ENCODE measurements around the gene WIZ. TPM values are rescaled to one million over a fixed set of nuclear protein-coding genes. Genes with fewer than 3 reads are reported as not detected.

Gene WIZ
- total RNA-seq, 2 experiments from 2014 or later, result 25.3 to 25.4 TPM

- no peak overlapping the region for H3K4me3 Mint-ChIP-seq
- H3K27me3 Mint-ChIP-seq, result no peaks in the 10 kb centered on the region
- H3K4me1 Mint-ChIP-seq, result peaks cover 29% of the 10 kb centered on the region
- H3K9me3 Mint-ChIP-seq, result no peaks in the 10 kb centered on the region
- H3K36me3 Mint-ChIP-seq (ENCODE audit: low read depth), result peaks cover 38% of the 10 kb centered on the region
- ChIA-PET CTCF (interaction anchor here (1.4 to 3.8 kb wide), 3 partner anchors 8 to 126 kb away, joined by 4 to 24 read pairs (median 6); partner anchors contain the start of gene AKAP8L), POLR2A (interaction anchor here (1.0 to 4.0 kb wide), 5 partner anchors 11 to 80 kb away, joined by 3 to 50 read pairs (median 4); partner anchors contain the start of genes AKAP8, AKAP8L and WIZ)
- no peak for DNase-seq
- H3K27ac Mint-ChIP-seq, result no peak overlapping the region
Observed at GRCh38 chr19:15429825-15430467, 19.8 kb downstream of the WIZ start.

- peaks cover 29% of the 10 kb centered on the region for H3K4me1 Mint-ChIP-seq
- H3K4me3 Mint-ChIP-seq, result no peak overlapping the region
- peaks cover 43% of the 10 kb centered on the region for H3K36me3 Mint-ChIP-seq (ENCODE audit: low read depth)
- H3K9me3 Mint-ChIP-seq, result no peaks in the 10 kb centered on the region
- ChIA-PET CTCF (interaction anchor here (1.4 to 3.8 kb wide), 2 partner anchors 7 to 10 kb away, joined by 4 to 24 read pairs; partner anchors contain the start of gene AKAP8L), POLR2A (interaction anchor here (4.0 kb wide), 1 partner anchor 10 kb away, joined by 50 read pairs; the partner anchor contains the start of gene AKAP8L)
- no peak for DNase-seq
- no peak overlapping the region for H3K27ac Mint-ChIP-seq
- H3K27me3 Mint-ChIP-seq, result no peaks in the 10 kb centered on the region
Observed at GRCh38 chr19:15428956-15429824, 20.6 kb downstream of the WIZ start.

GRCh38 chr19:15427991-15428471 is 21.7 kb downstream of the WIZ start:
- CTCF ChIA-PET, result interaction anchor here (3.8 kb wide), 1 partner anchor 9 kb away, joined by 24 read pairs; the partner anchor contains the start of gene AKAP8L
- no peak overlapping the region for H3K27ac Mint-ChIP-seq

GRCh38 chr19:15427350-15427700 is 22.4 kb downstream of the WIZ start:
- no peak overlapping the region for H3K27ac Mint-ChIP-seq

More at GRCh38 chr19:15427991-15428471, 21.7 kb downstream of the WIZ start:
- POLR2A ChIA-PET, result interaction anchor here (4.0 kb wide), 1 partner anchor 9 kb away, joined by 50 read pairs; the partner anchor contains the start of gene AKAP8L
- peaks cover 53% of the 10 kb centered on the region for H3K36me3 Mint-ChIP-seq (ENCODE audit: low read depth)
- no peak overlapping the region for H3K4me3 Mint-ChIP-seq
- no peaks in the 10 kb centered on the region for H3K27me3 Mint-ChIP-seq
- DNase-seq, result no peak
- peaks cover 22% of the 10 kb centered on the region for H3K4me1 Mint-ChIP-seq
- peaks cover 3% of the 10 kb centered on the region for H3K9me3 Mint-ChIP-seq

GRCh38 chr19:15426485-15427349 is 23.0 kb downstream of the WIZ start:
- H3K4me1 Mint-ChIP-seq, result peaks cover 18% of the 10 kb centered on the region
- H3K9me3 Mint-ChIP-seq, result peaks cover 3% of the 10 kb centered on the region
- CTCF ChIA-PET, result interaction anchor here (0.9 kb wide), 1 partner anchor 129 kb away, joined by 3 read pairs; no protein-coding TSS in a partner anchor
- POLR2A ChIA-PET, result no interaction called here
- H3K27ac Mint-ChIP-seq, result no peak overlapping the region
- no peak for DNase-seq
- peaks cover 62% of the 10 kb centered on the region for H3K36me3 Mint-ChIP-seq (ENCODE audit: low read depth)
- no peaks in the 10 kb centered on the region for H3K27me3 Mint-ChIP-seq
- H3K4me3 Mint-ChIP-seq, result no peak overlapping the region

More at GRCh38 chr19:15427350-15427700, 22.4 kb downstream of the WIZ start:
- H3K9me3 Mint-ChIP-seq, result peaks cover 3% of the 10 kb centered on the region
- ChIA-PET POLR2A (no interaction called here), CTCF (no interaction called here)
- no peak overlapping the region for H3K4me3 Mint-ChIP-seq
- H3K4me1 Mint-ChIP-seq, result peaks cover 20% of the 10 kb centered on the region
- H3K36me3 Mint-ChIP-seq (ENCODE audit: low read depth), result peaks cover 60% of the 10 kb centered on the region
- no peak for DNase-seq
- no peaks in the 10 kb centered on the region for H3K27me3 Mint-ChIP-seq

- no peak overlapping the region for H3K4me3 Mint-ChIP-seq
- H3K27ac Mint-ChIP-seq, result no peak overlapping the region
- no peaks in the 10 kb centered on the region for H3K27me3 Mint-ChIP-seq
- H3K4me1 Mint-ChIP-seq, result peaks cover 7% of the 10 kb centered on the region
- CTCF ChIA-PET, result interaction anchor here (0.9 kb wide), 1 partner anchor 130 kb away, joined by 3 read pairs; no protein-coding TSS in a partner anchor
- peaks cover 57% of the 10 kb centered on the region for H3K36me3 Mint-ChIP-seq (ENCODE audit: low read depth)
- POLR2A ChIA-PET, result no interaction called here
- peaks cover 3% of the 10 kb centered on the region for H3K9me3 Mint-ChIP-seq
- DNase-seq, result no peak
Observed at GRCh38 chr19:15425321-15425950, 24.3 kb downstream of the WIZ start.

- H3K36me3 Mint-ChIP-seq (ENCODE audit: low read depth), result peaks cover 55% of the 10 kb centered on the region
- DNase-seq, result no peak
- no peak overlapping the region for H3K4me3 Mint-ChIP-seq
- ChIA-PET POLR2A (no interaction called here), CTCF (no interaction called here)
- peaks cover 3% of the 10 kb centered on the region for H3K9me3 Mint-ChIP-seq
- H3K27ac Mint-ChIP-seq, result no peak overlapping the region
- H3K27me3 Mint-ChIP-seq, result no peaks in the 10 kb centered on the region
- peaks cover 11% of the 10 kb centered on the region for H3K4me1 Mint-ChIP-seq
Observed at GRCh38 chr19:15424692-15425272, 25.0 kb downstream of the WIZ start.

GRCh38 chr19:15424121-15424520 is 25.6 kb downstream of the WIZ start:
- Mint-ChIP-seq H3K27ac (no peak overlapping the region), H3K4me1 (peaks cover 18% of the 10 kb centered on the region), H3K4me3 (no peak overlapping the region), H3K27me3 (no peaks in the 10 kb centered on the region), H3K36me3 (ENCODE audit: low read depth) (peaks cover 55% of the 10 kb centered on the region), H3K9me3 (peaks cover 3% of the 10 kb centered on the region)
- ChIA-PET POLR2A (no interaction called here), CTCF (no interaction called here)
- no peak for DNase-seq

- Mint-ChIP-seq H3K4me3 (no peak overlapping the region), H3K9me3 (peaks cover 3% of the 10 kb centered on the region), H3K4me1 (peaks cover 19% of the 10 kb centered on the region), H3K36me3 (ENCODE audit: low read depth) (peaks cover 51% of the 10 kb centered on the region), H3K27me3 (no peaks in the 10 kb centered on the region), H3K27ac (no peak overlapping the region)
- DNase-seq, result no peak
- ChIA-PET CTCF (interaction anchor here (0.7 kb wide), 1 partner anchor 36 kb away, joined by 6 read pairs; no protein-coding TSS in a partner anchor), POLR2A (no interaction called here)
Observed at GRCh38 chr19:15423130-15423529, 26.6 kb downstream of the WIZ start.

- H3K4me1 Mint-ChIP-seq, result peaks cover 26% of the 10 kb centered on the region
- H3K27ac Mint-ChIP-seq, result no peak overlapping the region
Observed at GRCh38 chr19:15422296-15423075, 27.3 kb downstream of the WIZ start.

GRCh38 chr19:15421721-15422260 is 28.0 kb downstream of the WIZ start:
- H3K9me3 Mint-ChIP-seq, result peaks cover 3% of the 10 kb centered on the region
- H3K36me3 Mint-ChIP-seq (ENCODE audit: low read depth), result peaks cover 45% of the 10 kb centered on the region
- H3K27me3 Mint-ChIP-seq, result no peaks in the 10 kb centered on the region
- H3K4me1 Mint-ChIP-seq, result peaks cover 33% of the 10 kb centered on the region
- no peak overlapping the region for H3K4me3 Mint-ChIP-seq
- DNase-seq, result no peak
- POLR2A ChIA-PET, result interaction anchor here (1.5 to 6.9 kb wide), 6 partner anchors 8 to 131 kb away, joined by 3 to 108 read pairs (median 58); partner anchors contain the start of gene AKAP8
- CTCF ChIA-PET, result interaction anchor here (0.9 to 7.0 kb wide), 4 partner anchors 8 to 131 kb away, joined by 3 to 242 read pairs (median 26); partner anchors contain the start of gene AKAP8
- H3K27ac Mint-ChIP-seq, result no peak overlapping the region

More at GRCh38 chr19:15422296-15423075, 27.3 kb downstream of the WIZ start:
- peaks cover 3% of the 10 kb centered on the region for H3K9me3 Mint-ChIP-seq
- POLR2A ChIA-PET, result interaction anchor here (1.5 to 6.9 kb wide), 5 partner anchors 11 to 130 kb away, joined by 3 to 108 read pairs (median 67); partner anchors contain the start of gene AKAP8
- no peak overlapping the region for H3K4me3 Mint-ChIP-seq
- peaks cover 48% of the 10 kb centered on the region for H3K36me3 Mint-ChIP-seq (ENCODE audit: low read depth)
- no peaks in the 10 kb centered on the region for H3K27me3 Mint-ChIP-seq
- CTCF ChIA-PET, result interaction anchor here (1.4 to 7.0 kb wide), 2 partner anchors 8 to 130 kb away, joined by 4 to 242 read pairs; no protein-coding TSS in a partner anchor
- DNase-seq, result no peak

Measured in activated CD4-positive, alpha-beta memory T cell treated with anti-CD3 and anti-CD28 coated beads, Interleukin-2, amount 10 ng/mL, durations not matched to agents 7 days and 5 days (primary cell).